Stimulated activated CD4-positive, alpha-beta T cell treated with anti-CD3 and anti-CD28 coated beads, Interleukin-4, amount 100 ng/mL, for 24 hours (primary cell): ENCODE data around the gene RRP12.

Experiments used
- DNase-seq: peaks from one replicate; pipeline ENCODE4 v3.0.0-alpha.2; 2020

The RRP12 gene

GRCh38 chr10:97334370-97335175, 66.6 kb downstream of the RRP12 start, which contains the start of gene FRAT2:
Gene FRAT2 (minus strand): TSS chr10:97334729. CDS start chr10:97334572, 157 bp downstream.
- peak; percentile 85 for DNase-seq

- peak; percentile 40 for DNase-seq
Measured at GRCh38 chr10:97333601-97334369, 67.4 kb downstream of the RRP12 start.

- no peak for DNase-seq
Measured at GRCh38 chr10:97333351-97333600, 67.9 kb downstream of the RRP12 start.

- DNase-seq = no peak
Measured at GRCh38 chr10:97332591-97333350, 68.4 kb downstream of the RRP12 start.

GRCh38 chr10:97331153-97331703, 69.9 kb downstream of the RRP12 start:
- no peak for DNase-seq

GRCh38 chr10:97329766-97330165, 71.4 kb downstream of the RRP12 start:
- no peak for DNase-seq

GRCh38 chr10:97328646-97329453, 72.3 kb downstream of the RRP12 start:
- DNase-seq = no peak

- DNase-seq = no peak
Measured at GRCh38 chr10:97327348-97328294, 73.5 kb downstream of the RRP12 start.

- DNase-seq = no peak
Measured at GRCh38 chr10:97325754-97326153, 75.4 kb downstream of the RRP12 start.

- no peak for DNase-seq
Measured at GRCh38 chr10:97323501-97323900, 77.6 kb downstream of the RRP12 start.

GRCh38 chr10:97321804-97322190, 79.3 kb downstream of the RRP12 start:
- no peak for DNase-seq

- DNase-seq = no peak
Measured at GRCh38 chr10:97321032-97321803, 79.9 kb downstream of the RRP12 start.

GRCh38 chr10:97320480-97321031, 80.6 kb downstream of the RRP12 start:
- peak; percentile 25 for DNase-seq

GRCh38 chr10:97319671-97320479, 81.3 kb downstream of the RRP12 start:
- DNase-seq = peak; percentile 62

- peak; percentile 87 for DNase-seq
Measured at GRCh38 chr10:97318772-97319651, 82.1 kb downstream of the RRP12 start, which contains the start of gene FRAT1. Gene FRAT1 (plus strand): TSS chr10:97319271. CDS start chr10:97319454, 183 bp downstream.

- DNase-seq = no peak
Measured at GRCh38 chr10:97314671-97315070, 86.5 kb downstream of the RRP12 start.

GRCh38 chr10:97312897-97313296, 88.2 kb downstream of the RRP12 start:
- no peak for DNase-seq

GRCh38 chr10:97311111-97311626, 90.0 kb downstream of the RRP12 start:
- no peak for DNase-seq
